AG08396 (cell line): Measurements from ENCODE around the gene ROS1.
A peak's percentile ranks its signal among the peaks of the same experiment; 100 is the strongest.
"Not testable (repeated sequence)": the region's sequence is repeated elsewhere in the genome, so short reads cannot be mapped to it uniquely, and the experiment has no call there.

ENCODE experiments used
- DNase-seq: peaks from one replicate; pipeline ENCODE4 v3.0.0; 2012; ENCODE audit warnings: low spot score, mixed read lengths

ROS1 gene

DNA sequence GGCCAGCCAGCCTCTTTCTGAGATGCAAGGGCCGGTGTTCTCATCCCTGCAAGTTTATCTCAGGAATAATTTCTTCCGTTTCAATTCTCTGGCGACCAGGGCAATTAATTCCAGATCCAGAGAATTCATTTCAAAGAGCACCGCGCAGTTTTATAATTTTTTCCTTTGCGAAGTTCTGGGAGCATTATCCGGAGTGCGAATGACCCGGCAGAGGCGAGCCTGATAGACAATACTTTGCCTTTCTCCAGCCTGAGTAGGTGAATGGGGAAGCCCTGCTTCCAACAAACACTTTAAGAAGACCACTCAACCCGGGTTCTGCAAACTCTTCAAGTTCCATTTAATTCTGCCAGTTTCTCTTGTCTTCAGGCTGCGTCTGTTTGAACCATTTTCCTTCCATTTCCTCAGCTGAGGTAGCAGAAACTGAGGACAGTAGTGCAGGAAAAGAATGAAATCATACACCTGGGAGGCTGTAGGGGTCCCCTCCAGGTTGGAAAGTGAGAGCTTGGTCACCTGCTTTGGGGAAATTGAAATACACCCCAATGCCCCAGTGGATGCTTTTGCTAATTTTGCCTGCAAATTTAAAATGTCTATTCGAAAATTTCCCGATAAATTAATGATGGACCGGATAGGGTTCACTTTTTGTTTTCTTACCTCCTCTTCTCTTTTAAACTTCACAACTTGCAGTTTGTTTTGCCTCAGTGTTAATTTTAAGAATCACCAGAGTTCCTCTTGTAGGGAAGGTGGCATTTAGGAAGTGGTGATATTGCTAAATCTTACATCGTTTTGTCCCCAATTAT is 159.3 kb downstream of the ROS1 start:
- DNase-seq: no peak

DNA sequence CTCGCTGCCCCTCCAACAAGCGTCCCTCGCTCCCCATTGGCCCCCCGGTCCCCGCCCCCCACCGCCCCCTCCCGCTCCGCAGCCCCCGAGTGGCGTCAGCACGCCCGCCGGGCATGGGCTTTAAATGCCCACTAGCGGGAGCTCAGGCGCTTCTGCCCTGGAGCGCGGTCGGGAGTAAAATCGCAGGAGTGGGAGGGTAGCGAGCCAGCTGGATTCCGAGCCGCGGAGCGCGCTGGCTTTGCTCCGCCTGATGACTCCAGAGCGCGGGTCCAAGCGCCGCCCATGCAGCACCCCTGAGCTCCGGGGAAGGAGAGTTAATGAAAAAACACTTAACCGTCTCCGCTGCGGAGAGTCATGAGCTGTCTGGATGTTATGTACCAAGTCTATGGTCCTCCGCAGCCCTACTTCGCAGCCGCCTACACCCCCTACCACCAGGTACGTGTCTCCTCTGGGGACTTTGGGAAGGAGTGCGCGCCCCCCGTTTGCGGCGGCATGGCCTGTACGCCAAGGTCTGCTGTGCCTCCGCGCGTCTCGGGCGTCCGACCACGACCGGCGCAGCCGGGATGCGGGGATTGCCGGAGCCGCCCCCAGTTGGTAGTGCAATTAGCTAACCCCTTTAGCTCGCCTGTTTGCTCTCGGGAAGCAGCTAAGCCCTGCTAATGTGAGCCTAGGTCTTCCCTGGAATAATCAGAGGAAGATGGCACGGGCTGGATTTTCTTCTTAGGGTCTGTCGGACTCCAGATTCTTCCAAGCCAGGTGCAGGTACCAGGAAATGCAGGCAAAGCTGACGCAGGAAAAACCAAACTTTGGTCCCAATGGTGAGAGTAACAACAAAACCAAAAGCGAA is 160.1 kb downstream of the ROS1 start, which contains the start of gene VGLL2:
TSS of gene VGLL2 (plus strand) at position 149 of the 847 bp plus-strand sequence. CDS start at position 355, 206 bp downstream.
- peak; percentile 71 for DNase-seq

DNA sequence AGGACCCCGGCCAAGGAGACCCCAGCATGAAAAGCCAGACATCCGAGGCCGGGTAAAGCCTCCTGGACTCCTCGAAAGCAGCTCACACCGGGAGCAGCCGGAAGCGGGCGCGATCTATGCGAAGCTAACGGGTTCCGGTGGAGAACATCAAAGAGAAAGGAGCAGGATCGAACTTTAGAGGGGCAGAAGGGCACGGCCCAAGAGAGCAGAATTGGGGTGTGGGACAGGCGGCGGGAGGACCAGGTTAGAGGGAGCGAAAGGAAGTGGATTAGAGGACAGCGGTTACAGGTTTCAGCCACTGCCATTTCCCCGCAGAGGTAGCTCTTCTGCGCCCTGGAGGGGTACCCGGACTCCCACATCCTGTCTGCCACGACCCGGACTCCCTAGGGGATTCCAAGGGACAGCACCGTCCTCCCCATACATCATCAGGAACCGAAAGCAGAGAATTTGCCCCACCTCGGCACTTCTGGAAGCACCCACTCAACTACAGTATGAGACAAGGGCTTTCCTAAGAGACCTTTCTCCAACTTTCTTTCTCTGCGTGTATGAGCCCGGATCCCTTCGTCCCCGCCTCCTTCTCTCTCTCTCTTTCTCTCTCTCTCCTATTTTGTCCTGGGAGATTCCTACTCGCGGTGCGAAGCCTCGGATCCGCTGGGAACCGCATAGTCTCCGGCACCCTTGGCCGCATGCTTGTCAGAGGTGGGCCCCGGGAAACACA is 160.9 kb downstream of the ROS1 start:
- peak; percentile 29 for DNase-seq

DNA sequence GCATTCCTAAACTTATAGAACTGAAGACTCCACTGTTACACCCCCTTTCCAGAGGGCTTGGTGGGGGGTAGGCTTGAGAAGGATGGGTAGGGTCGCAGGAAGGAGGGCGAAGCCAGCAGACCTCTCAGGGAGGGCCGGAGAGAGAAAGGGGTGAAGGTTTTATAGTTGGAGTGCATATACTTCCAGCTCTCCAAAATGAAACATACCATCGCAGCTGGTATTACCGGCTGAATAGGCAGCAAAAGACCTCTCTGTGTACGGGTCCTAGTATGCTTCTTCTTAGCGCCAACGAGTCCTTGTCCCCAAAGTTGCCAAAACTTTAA is 161.4 kb downstream of the ROS1 start:
- DNase-seq: no peak

DNA sequence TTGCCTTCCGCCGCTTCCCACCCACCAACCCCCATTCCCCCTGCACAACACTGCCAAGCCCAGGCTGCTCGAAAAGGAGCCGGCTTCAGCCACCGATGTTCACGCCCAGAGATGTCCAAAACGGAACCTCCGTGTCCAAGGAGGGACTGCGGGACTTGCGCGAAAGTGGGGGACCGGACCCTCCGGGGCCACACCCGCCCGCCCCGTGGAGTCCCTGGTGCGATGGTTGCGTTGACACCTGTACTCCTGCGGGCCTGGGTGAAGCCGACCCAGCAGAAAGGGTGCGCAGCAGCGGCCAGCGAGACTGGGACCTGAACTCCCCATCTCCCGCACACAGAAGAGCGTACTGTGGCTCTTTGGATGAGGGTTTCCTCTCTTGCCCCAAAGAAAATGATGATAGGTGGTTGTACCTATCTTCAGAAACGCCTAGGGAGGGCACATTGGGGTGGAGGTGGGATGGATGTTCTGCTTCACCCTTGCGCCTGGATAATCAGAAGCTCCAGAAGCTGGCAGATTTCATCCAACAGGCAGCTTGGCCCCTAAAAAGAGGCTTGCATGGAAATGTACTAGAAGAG is 162.3 kb downstream of the ROS1 start:
- DNase-seq: no peak

DNA sequence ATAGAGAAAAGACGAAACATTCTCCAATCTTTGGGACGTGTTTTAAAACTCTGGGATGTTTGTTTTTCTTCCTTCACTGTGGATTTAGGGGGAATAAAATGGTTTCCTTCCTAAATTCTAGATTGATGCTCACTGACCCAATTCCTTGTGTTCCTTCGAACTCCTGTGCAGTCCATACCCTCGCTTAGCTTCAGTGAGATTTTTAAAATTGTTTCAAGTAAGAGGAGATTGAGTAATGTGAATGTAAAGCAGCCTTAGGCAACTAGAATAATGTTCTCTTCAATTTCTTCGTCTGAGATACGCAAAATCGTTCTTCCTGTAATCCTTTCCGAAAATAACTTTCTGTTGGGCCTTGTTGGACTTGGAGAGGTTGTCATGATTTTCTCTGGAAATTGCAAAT is 162.9 kb downstream of the ROS1 start:
- DNase-seq: no peak

DNA sequence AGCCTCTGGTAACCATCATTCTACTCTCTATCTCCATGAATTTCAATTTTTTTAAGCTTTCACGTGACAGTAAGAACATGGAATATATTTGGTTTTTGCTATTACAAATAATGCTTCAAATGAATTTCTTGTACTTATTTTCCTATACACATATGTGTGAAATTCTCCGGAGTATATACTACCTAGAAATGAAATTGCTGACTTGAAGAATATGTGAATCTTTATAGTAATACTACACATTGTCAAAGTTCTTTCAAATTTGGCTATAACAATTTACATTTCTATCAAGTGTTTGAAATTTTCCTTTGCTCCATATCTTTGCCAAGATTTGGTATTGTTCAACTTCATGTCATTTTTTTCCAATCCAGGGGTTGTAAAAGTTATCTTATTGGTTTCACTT is 172.0 kb downstream of the ROS1 start:
- DNase-seq: no peak

DNA sequence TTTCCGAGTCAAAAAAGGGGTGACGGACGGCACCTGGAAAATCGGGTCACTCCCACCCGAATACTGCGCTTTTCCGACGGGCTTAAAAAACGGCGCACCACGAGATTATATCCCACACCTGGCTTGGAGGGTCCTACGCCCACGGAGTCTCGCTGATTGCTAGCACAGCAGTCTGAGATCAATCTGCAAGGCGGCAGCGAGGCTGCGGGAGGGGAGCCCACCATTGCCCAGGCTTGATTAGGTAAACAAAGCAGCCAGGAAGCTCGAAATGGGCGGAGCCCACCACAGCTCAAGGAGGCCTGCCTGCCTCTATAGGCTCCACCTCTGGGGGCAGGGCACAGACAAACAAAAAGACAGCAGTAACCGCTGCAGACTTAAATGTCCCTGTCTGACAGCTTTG is 180.8 kb downstream of the ROS1 start:
- DNase-seq: not testable (repeated sequence)

DNA sequence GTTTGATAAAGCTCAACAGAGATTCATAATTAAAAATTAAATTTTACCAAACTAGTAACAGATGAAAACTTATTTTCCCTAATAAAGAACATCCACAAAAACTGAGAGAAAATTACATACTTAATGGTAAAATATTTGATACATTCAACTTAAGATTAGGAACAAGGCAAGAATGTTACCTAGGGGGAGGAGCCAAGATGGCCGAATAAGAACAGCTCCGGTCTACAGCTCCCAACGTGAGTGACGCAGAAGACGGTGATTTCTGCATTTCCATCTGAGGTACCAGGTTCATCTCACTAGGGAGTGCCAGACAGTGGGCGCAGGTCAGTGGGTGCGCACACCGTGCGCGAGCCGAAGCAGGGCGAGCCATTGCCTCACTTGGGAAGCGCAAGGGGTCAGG is 181.2 kb downstream of the ROS1 start:
- not testable (repeated sequence) for DNase-seq
